Activated naive CD4-positive, alpha-beta T cell treated with anti-CD3 and anti-CD28 coated beads, Interleukin-2, amount 50 U/mL, for 72 hours (primary cell): ENCODE data around the gene CSTA. TPM values are rescaled to one million over a fixed set of nuclear protein-coding genes. Genes with fewer than 3 reads are reported as not detected.

Experiments used
- ATAC-seq, 2 donors: fragments of 150-1000 bp; cut with Tn5 transposase; 2 replicates each; pipeline ENCODE4 v1.10.0; 2021; ENCODE audit warnings: mild to moderate bottlenecking in 2 of 2, moderate library complexity in 2 of 2
- DNase-seq, 2 donors: peaks; one replicate each; pipeline ENCODE4 v3.0.0; 2021 to 2022; ENCODE audit warnings: low spot score in 2 of 2
- H3K27ac Mint-ChIP-seq, 2 donors: one replicate each; pipeline ENCODE4 v1.8.0; 2022; ENCODE audit warnings: mild to moderate bottlenecking in 2 of 2, mixed read lengths in 2 of 2
- H3K36me3 Mint-ChIP-seq, 2 donors: one replicate each; pipeline ENCODE4 v1.8.0; 2022; ENCODE audit warnings: mixed read lengths in 2 of 2
- H3K9me3 Mint-ChIP-seq, 2 donors: one replicate each; pipeline ENCODE4 v1.8.0; 2022; ENCODE audit warnings: mixed read lengths in 2 of 2
- total RNA-seq, 2 donors: library from RNA; stranded (reverse); gene quantifications; one replicate each; pipeline ENCODE4 v1.2.3, GENCODE V29; 2022

The CSTA gene
- total RNA-seq, result not detected

- no peaks in the 10 kb centered on the region for H3K9me3 Mint-ChIP-seq
- ATAC-seq, result no peak
Measured at GRCh38 chr3:122324871-122325323, at the start of gene CSTA. TSS of gene CSTA (plus strand) at chr3:122325248. CDS start at chr3:122325293, 45 bp downstream.

GRCh38 chr3:122281891-122282290 is 43.2 kb upstream of the CSTA start:
- ATAC-seq, result no peak
- Mint-ChIP-seq H3K27ac (no peak overlapping the region), H3K9me3 (no peaks in the 10 kb centered on the region), H3K36me3 (no peaks in the 10 kb centered on the region)
- no peak for DNase-seq

More at GRCh38 chr3:122324871-122325323, at the start of gene CSTA:
- no peaks in the 10 kb centered on the region for H3K36me3 Mint-ChIP-seq
- DNase-seq, result no peak
- no peak within 1 kb of the TSS for H3K27ac Mint-ChIP-seq

GRCh38 chr3:122283796-122284445 is 41.1 kb upstream of the CSTA start:
- DNase-seq (no peak), ATAC-seq (no peak)
- no peaks in the 10 kb centered on the region for H3K36me3 Mint-ChIP-seq
- H3K9me3 Mint-ChIP-seq, result no peaks in the 10 kb centered on the region
- H3K27ac Mint-ChIP-seq, result no peak overlapping the region

- Mint-ChIP-seq H3K9me3 (no peaks in the 10 kb centered on the region), H3K36me3 (no peaks in the 10 kb centered on the region), H3K27ac (no peak overlapping the region)
- ATAC-seq (no peak), DNase-seq (no peak)
Measured at GRCh38 chr3:122284486-122284885, 40.6 kb upstream of the CSTA start.

GRCh38 chr3:122294359-122294758 is 30.7 kb upstream of the CSTA start:
- no peaks in the 10 kb centered on the region for H3K36me3 Mint-ChIP-seq

GRCh38 chr3:122295266-122296062 is 29.6 kb upstream of the CSTA start:
- ATAC-seq, result no peak
- Mint-ChIP-seq H3K9me3 (no peaks in the 10 kb centered on the region), H3K36me3 (no peaks in the 10 kb centered on the region), H3K27ac (no peak overlapping the region)
- no peak for DNase-seq

More at GRCh38 chr3:122294359-122294758, 30.7 kb upstream of the CSTA start:
- no peak for DNase-seq
- no peak overlapping the region for H3K27ac Mint-ChIP-seq
- H3K9me3 Mint-ChIP-seq, result no peaks in the 10 kb centered on the region
- ATAC-seq, result no peak

- ATAC-seq (peak; percentile 41 to 78), DNase-seq (no peak)
- no peak overlapping the region for H3K27ac Mint-ChIP-seq
- no peaks in the 10 kb centered on the region for H3K36me3 Mint-ChIP-seq
- H3K9me3 Mint-ChIP-seq, result no peaks in the 10 kb centered on the region
Measured at GRCh38 chr3:122298239-122298638, 26.8 kb upstream of the CSTA start.

GRCh38 chr3:122299215-122299614 is 25.8 kb upstream of the CSTA start:
- no peak overlapping the region for H3K27ac Mint-ChIP-seq
- ATAC-seq (peak; percentile 26 to 37), DNase-seq (no peak)
- H3K9me3 Mint-ChIP-seq, result no peaks in the 10 kb centered on the region
- H3K36me3 Mint-ChIP-seq, result no peaks in the 10 kb centered on the region

- Mint-ChIP-seq H3K36me3 (no peaks in the 10 kb centered on the region), H3K9me3 (no peaks in the 10 kb centered on the region), H3K27ac (no peak overlapping the region)
- peak in 1 of 2 donors; percentile 61 for DNase-seq
- ATAC-seq, result peak in 1 of 2 donors; percentile 54
Measured at GRCh38 chr3:122299872-122300460, 25.1 kb upstream of the CSTA start.

GRCh38 chr3:122301063-122301462 is 24.0 kb upstream of the CSTA start:
- ATAC-seq (no peak), DNase-seq (no peak)
- H3K36me3 Mint-ChIP-seq, result no peaks in the 10 kb centered on the region
- H3K27ac Mint-ChIP-seq, result no peak overlapping the region
- H3K9me3 Mint-ChIP-seq, result no peaks in the 10 kb centered on the region

GRCh38 chr3:122305818-122306621 is 19.0 kb upstream of the CSTA start:
- ATAC-seq, result peak in 1 of 2 donors; percentile 50
- no peak overlapping the region for H3K27ac Mint-ChIP-seq

GRCh38 chr3:122306622-122306953 is 18.5 kb upstream of the CSTA start:
- H3K27ac Mint-ChIP-seq, result no peak overlapping the region
- DNase-seq (no peak), ATAC-seq (no peak)
- H3K36me3 Mint-ChIP-seq, result no peaks in the 10 kb centered on the region
- H3K9me3 Mint-ChIP-seq, result no peaks in the 10 kb centered on the region

More at GRCh38 chr3:122305818-122306621, 19.0 kb upstream of the CSTA start:
- H3K36me3 Mint-ChIP-seq, result no peaks in the 10 kb centered on the region
- H3K9me3 Mint-ChIP-seq, result no peaks in the 10 kb centered on the region
- DNase-seq, result no peak

- DNase-seq, result no peak
- no peak overlapping the region for H3K27ac Mint-ChIP-seq
- H3K36me3 Mint-ChIP-seq, result no peaks in the 10 kb centered on the region
- ATAC-seq, result no peak
- no peaks in the 10 kb centered on the region for H3K9me3 Mint-ChIP-seq
Measured at GRCh38 chr3:122307094-122307687, 17.9 kb upstream of the CSTA start.

- ATAC-seq, result no peak
- no peaks in the 10 kb centered on the region for H3K36me3 Mint-ChIP-seq
- H3K27ac Mint-ChIP-seq, result no peak overlapping the region
Measured at GRCh38 chr3:122307976-122308375, 17.1 kb upstream of the CSTA start.

GRCh38 chr3:122310361-122310760 is 14.7 kb upstream of the CSTA start:
- H3K36me3 Mint-ChIP-seq, result no peaks in the 10 kb centered on the region
- no peak overlapping the region for H3K27ac Mint-ChIP-seq
- ATAC-seq (no peak), DNase-seq (no peak)
- no peaks in the 10 kb centered on the region for H3K9me3 Mint-ChIP-seq

More at GRCh38 chr3:122307976-122308375, 17.1 kb upstream of the CSTA start:
- no peak for DNase-seq
- no peaks in the 10 kb centered on the region for H3K9me3 Mint-ChIP-seq

- Mint-ChIP-seq H3K9me3 (peaks cover 0 to 3% of the 10 kb centered on the region in 2 donors), H3K36me3 (peaks cover 0 to 4% of the 10 kb centered on the region in 2 donors), H3K27ac (no peak overlapping the region)
- no peak for ATAC-seq
- no peak for DNase-seq
Measured at GRCh38 chr3:122312826-122313225, 12.2 kb upstream of the CSTA start.
